Panc1 (cell line): ENCODE data around the gene CLK4. TPM values are rescaled to one million over a fixed set of nuclear protein-coding genes. Genes with fewer than 3 reads are reported as not detected.
A peak's percentile ranks its signal among the peaks of the same experiment; 100 is the strongest.

ENCODE experiments used
- ATAC-seq: fragments of 200-7000 bp; cut with Tn5 transposase; 2 replicates; pipeline ENCODE4 v1.9.1; 2020; ENCODE audit warnings: mild to moderate bottlenecking, moderate library complexity
- BruUV-seq: library from RNA; stranded (reverse); fragments of 400-500 nt; replicated peaks from 2 replicates; lab custom pipeline; 2021; lab: Mats Ljungman, UMichigan
- CTCF ChIA-PET: fragments of 300-600 bp; sonication (Branson Sonifier 250); formaldehyde crosslinking; loops from one replicate; lab custom pipeline; 2022; ENCODE audit warnings: antibody characterized with exemption; lab: Charles Lee
- POLR2A ChIA-PET: fragments of 300-600 bp; sonication (Branson Sonifier 250); formaldehyde crosslinking; loops from one replicate; lab custom pipeline; 2022; ENCODE audit warnings: antibody characterized with exemption; lab: Charles Lee
- DNase-seq: peaks from one replicate; pipeline ENCODE4 v3.0.0-alpha.2; 2010; ENCODE audit warnings: low read depth, low spot score
- H3K27ac ChIP-seq: 2 replicates; pipeline ENCODE4 v1.5.1; 2011; ENCODE audit warnings: mild to moderate bottlenecking, low read length, inconsistent platforms
- H3K27me3 ChIP-seq: fragments of 200-500 bp; sonication (Bioruptor generic); 2 replicates; pipeline ENCODE4 v1.6.0; 2014; ENCODE audit warnings: low read length, inconsistent platforms; ENCODE audit not compliant: control insufficient read depth, insufficient read depth
- H3K36me3 ChIP-seq: fragments of 200-500 bp; sonication (Bioruptor generic); 2 replicates; pipeline ENCODE4 v1.5.1; 2014; ENCODE audit warnings: inconsistent platforms, mild to moderate bottlenecking, low read length, moderate library complexity; ENCODE audit not compliant: control insufficient read depth, insufficient read depth
- H3K4me1 ChIP-seq: 2 replicates; pipeline ENCODE4 v1.5.1; 2011; ENCODE audit warnings: inconsistent platforms, mild to moderate bottlenecking, low read length, moderate library complexity; ENCODE audit not compliant: control insufficient read depth, insufficient read depth
- H3K4me3 ChIP-seq, 2 experiments: 2 replicates each; pipeline ENCODE4 v1.5.1; 2011 to 2012; ENCODE audit warnings: low read depth in 2 of 2, low read length in 2 of 2, mild to moderate bottlenecking in 2 of 2, inconsistent platforms in 1 of 2, moderate library complexity in 1 of 2
- H3K9me3 ChIP-seq: fragments of 200-500 bp; sonication (Bioruptor generic); 2 replicates; pipeline ENCODE4 v1.5.1; 2014; ENCODE audit warnings: low read depth, mild to moderate bottlenecking, inconsistent platforms, low read length, moderate library complexity; ENCODE audit not compliant: control insufficient read depth, insufficient read depth
- CTCF ChIP-seq: fragments of 450-650 bp; IDR thresholded peaks from 2 replicates; pipeline ENCODE4 v1.5.1; 2017; ENCODE audit warnings: mild to moderate bottlenecking
- POLR2AphosphoS5 ChIP-seq: IDR thresholded peaks from 2 replicates; pipeline ENCODE4 v1.6.1; 2012; ENCODE audit warnings: mild to moderate bottlenecking, low read depth, low read length, moderate library complexity
- REST ChIP-seq, 2 experiments: IDR thresholded peaks; 2 replicates each; pipeline ENCODE4 v1.6.1; 2011 to 2012; ENCODE audit warnings: low read depth in 2 of 2, control low read depth in 1 of 2, low read length in 1 of 2, mild to moderate bottlenecking in 1 of 2, moderate library complexity in 1 of 2; ENCODE audit not compliant: insufficient read depth in 1 of 2
- SIN3A ChIP-seq: IDR thresholded peaks from 2 replicates; pipeline ENCODE4 v1.6.1; 2012; ENCODE audit warnings: low read depth, mild to moderate bottlenecking, low read length, moderate library complexity, borderline replicate concordance; ENCODE audit not compliant: insufficient read depth
- TCF7L2 ChIP-seq: IDR thresholded peaks from 2 replicates; pipeline ENCODE4 v1.6.1; 2011; ENCODE audit warnings: mild to moderate bottlenecking, low read depth, low read length, inconsistent platforms
- in situ Hi-C: cut with HindIII; loops from 2 replicates; pipeline ENCODE4 v1.10.0; 2016; ENCODE audit warnings: low sequenced_read_pairs, low pct_unique_long_range_greater_than_20kb
- intact Hi-C: fragments of 100-400 bp; cut with micrococcal nuclease; formaldehyde crosslinking; loops from one replicate; pipeline ENCODE4 v1.10.0; 2022; ENCODE audit not compliant: unreplicated experiment
- total RNA-seq: library from RNA; stranded (reverse); gene quantifications from one replicate; pipeline ENCODE4 v1.2.1, GENCODE V29; 2021; ENCODE audit not compliant: unreplicated experiment

Gene CLK4
- total RNA-seq, 1 experiment from 2014 or later = 23.4 TPM

- no TSS peak for BruUV-seq
- H3K4me3 ChIP-seq = peak within 1 kb of the TSS; percentile 32 to 37
- peak; percentile 67 for ATAC-seq
Measured at GRCh38 chr5:178590141-178590923, 36.5 kb downstream of the CLK4 start, which contains the start of gene COL23A1. Gene COL23A1, minus strand, starts transcription at chr5:178590393.

More at GRCh38 chr5:178590141-178590923, 36.5 kb downstream of the CLK4 start, which contains the start of gene COL23A1:
- H3K27me3 ChIP-seq = peaks cover 12% of the 10 kb centered on the region
- ChIA-PET POLR2A (interaction anchor here (0.7 kb wide), 1 partner anchor 104 kb away, joined by 5 read pairs; no protein-coding TSS in a partner anchor), CTCF (interaction anchor here (0.8 to 1.0 kb wide), 2 partner anchors 306 to 310 kb away, joined by 3 to 5 read pairs; no protein-coding TSS in a partner anchor)
- intact Hi-C loops = loop anchor here (5.0 kb wide), 1 partner anchor 308 kb away; no protein-coding TSS in a partner anchor
- in situ Hi-C loops = no loop called here
- H3K4me1 ChIP-seq = peaks cover 6% of the 10 kb centered on the region; the same call in 1 of the 2 replicates
- H3K9me3 ChIP-seq = no peaks in the 10 kb centered on the region; the same call in 1 of the 2 replicates
- no peak within 1 kb of the TSS for H3K27ac ChIP-seq
- DNase-seq = peak; percentile 15
- H3K36me3 ChIP-seq = no peaks in the 10 kb centered on the region
- no peak for TF ChIP-seq SIN3A
- no peak for TF ChIP-seq TCF7L2
- no peak for TF ChIP-seq REST (IDR thresholded peaks at IDR 0.05; ENCODE audit: insufficient read depth in 1 of 2, low read depth in 2 of 2, low read length in 1 of 2)
- TF ChIP-seq POLR2AphosphoS5 = no peak
- TF ChIP-seq CTCF = peak; percentile 95
